GM10266 (cell line): ENCODE measurements around the gene PLOD1.
"Not testable (repeated sequence)": the region's sequence is repeated elsewhere in the genome, so short reads cannot be mapped to it uniquely, and the experiment has no call there.

ENCODE experiments used
- DNase-seq: peaks from one replicate; pipeline ENCODE4 v3.0.0; 2012; ENCODE audit errors: extremely low spot score
- TF ChIP-seq, protein P1 (sequence below): IDR thresholded peaks from 2 replicates; pipeline ENCODE4 v1.5.1; 2012; ENCODE audit warnings: mild to moderate bottlenecking, low read depth; ENCODE audit not compliant: control insufficient read depth, insufficient read depth; ENCODE audit errors: missing control alignments

The PLOD1 gene

DNA sequence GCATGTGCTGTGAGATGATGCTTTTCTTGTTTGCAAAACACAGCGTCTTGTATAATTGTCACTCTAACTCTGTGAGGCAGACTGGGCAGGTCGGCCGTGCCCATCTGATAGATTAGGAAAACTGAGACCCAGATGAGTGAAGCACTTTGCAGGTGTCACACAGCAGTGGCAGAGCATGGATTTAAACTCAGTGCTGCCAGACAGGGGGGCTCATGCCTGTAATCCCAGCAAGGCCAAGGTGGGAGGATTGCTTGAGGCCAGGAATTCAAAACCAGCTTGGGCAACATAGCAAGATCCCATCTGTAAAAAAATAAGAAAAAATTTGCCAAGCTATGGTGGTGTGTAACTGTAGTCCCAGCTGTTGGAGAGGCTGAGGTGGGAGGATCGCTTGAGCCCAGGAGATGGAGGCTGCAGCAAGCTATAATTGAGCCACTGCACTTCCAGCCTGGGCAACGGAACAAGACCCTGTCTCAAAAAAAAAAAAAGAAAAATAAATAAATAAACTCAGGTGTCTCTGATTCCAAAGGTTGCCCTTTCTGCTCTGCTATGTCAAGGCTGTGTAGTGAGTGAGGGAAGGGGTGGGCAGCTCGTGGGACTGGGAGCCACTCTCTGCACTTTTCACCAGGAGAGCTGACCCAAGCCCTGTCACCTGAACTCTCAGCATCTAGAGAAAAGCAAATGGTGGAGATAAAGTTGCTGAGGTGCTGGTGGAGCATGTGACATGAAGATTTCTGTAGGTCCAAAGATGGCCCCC, 42.9 kb upstream of the PLOD1 start:
- no peak for DNase-seq
- TF ChIP-seq, protein P1, sequence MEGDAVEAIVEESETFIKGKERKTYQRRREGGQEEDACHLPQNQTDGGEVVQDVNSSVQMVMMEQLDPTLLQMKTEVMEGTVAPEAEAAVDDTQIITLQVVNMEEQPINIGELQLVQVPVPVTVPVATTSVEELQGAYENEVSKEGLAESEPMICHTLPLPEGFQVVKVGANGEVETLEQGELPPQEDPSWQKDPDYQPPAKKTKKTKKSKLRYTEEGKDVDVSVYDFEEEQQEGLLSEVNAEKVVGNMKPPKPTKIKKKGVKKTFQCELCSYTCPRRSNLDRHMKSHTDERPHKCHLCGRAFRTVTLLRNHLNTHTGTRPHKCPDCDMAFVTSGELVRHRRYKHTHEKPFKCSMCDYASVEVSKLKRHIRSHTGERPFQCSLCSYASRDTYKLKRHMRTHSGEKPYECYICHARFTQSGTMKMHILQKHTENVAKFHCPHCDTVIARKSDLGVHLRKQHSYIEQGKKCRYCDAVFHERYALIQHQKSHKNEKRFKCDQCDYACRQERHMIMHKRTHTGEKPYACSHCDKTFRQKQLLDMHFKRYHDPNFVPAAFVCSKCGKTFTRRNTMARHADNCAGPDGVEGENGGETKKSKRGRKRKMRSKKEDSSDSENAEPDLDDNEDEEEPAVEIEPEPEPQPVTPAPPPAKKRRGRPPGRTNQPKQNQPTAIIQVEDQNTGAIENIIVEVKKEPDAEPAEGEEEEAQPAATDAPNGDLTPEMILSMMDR, result no peak

DNA sequence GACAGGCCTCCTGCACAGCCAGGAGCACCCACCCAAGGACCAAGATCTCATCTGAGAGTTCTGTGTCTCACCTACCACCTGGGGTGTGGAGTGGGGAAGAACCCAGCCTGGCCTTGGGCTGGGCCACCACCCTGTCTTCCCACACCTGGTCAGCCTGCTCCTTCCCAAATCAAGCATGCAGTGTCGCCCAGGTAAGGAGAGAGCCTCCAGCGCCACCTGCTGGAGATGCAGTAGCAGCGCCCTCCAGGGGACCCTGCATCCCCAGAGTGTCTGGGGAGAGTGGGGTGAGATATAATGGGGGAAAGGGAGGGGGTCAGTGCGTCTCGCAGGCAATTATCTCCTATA, 40.6 kb upstream of the PLOD1 start:
- DNase-seq, result peak; percentile 90
- TF ChIP-seq, protein P1, result peak; percentile 96

DNA sequence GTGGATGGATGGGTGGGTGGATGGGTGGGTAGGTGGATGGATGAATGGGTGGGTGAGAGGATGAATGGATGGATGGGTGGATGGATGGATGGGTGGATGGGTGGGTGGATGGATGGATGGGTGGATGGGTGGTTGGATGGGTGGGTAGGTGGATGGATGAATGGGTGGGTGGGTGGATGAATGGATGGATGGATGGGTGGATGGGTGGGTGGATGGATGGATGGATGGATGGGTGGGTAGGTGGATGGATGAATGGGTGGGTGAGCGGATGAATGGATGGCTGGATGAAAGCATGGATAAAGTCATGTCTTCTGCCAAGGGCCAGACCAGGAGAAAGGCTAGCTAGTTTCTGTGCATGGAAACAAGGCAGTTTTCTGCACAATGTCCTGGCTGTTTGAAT, 40.0 kb upstream of the PLOD1 start:
- not testable (repeated sequence) for DNase-seq

DNA sequence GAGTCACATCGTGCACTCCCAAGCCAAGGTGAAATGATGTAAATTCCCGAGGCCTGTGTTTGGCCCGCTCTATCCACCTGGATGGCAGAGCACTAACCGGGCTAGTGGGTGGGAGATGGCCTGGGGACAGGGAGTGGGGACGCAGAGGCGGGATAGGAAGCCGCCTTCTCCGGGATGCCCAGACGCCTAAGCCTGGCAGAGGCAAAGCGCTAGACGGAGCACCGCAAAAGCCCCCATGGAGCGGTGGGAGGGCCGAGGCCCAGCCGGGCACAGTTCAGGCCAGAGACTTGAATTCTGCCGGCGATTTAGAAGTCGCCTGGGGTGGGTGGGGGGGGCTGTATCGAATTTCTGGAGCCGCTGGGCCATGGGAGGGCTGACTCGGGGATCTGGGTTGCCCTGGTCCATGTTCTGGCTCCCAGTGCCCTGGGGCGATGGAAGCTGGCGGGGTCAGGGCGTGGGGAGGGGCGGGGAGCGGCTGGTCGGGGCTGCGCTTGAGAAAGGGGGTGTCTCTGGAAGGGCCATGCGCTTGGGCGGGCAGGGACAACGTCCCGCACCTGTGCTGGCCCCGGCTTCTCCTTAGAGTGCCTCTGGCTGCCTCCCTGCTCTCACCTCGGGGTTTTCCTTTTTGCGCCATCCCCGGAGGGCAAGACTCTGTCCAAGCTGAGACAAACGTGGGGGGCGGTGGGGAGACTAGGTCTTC, 36.3 kb upstream of the PLOD1 start:
- TF ChIP-seq, protein P1, result no peak
- no peak for DNase-seq

DNA sequence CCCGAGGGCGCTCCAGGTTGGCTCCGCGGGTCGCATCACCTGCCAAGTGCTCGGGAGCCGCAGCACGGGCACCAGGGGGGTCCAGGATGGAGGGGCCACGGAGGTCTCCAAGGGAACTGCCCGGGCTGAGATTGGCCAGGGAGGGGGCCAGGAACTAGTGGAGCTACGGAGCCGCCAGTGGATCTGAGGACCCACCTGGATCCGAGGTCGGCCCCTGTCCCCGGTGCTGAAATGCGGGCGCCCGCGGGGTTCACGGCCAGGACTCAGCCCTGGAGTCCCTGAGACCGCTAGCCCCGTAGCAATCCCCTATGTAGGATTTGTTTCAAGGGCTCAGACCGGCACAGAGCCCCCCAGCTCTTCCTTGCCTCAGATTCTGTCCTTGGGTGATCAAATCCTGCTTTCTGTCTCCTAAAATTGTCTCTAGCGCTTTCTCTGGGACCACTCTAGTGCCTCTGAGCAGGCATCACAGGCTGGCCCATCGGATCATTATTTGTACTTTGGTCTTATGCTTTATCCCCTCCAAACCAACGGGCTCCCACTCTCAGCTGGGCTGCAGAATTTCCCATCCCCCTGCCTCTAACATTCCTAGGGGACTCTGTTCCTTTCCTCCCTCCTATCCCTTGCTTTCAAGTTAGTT, 35.6 kb upstream of the PLOD1 start:
- no peak for DNase-seq
- TF ChIP-seq, protein P1, result no peak

DNA sequence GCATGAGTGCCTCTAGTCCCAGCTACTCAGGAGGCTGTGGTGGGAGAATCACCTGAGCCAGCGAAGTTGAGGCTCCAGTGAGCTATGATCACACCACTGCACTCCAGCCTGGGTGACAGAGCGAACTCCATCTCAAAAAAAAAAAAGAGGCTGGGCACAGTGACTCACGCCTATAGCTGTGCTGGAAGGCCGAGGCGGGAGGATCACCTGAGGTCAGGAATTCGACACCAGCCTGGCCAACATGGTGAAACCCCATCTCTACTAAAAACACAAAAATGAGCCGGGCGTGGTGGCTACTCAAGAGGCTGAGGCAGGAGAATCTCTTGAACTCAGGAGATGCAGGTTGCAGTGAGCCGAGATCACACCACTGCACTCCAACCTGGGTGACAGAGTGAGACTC, 33.1 kb upstream of the PLOD1 start:
- DNase-seq, result not testable (repeated sequence)

DNA sequence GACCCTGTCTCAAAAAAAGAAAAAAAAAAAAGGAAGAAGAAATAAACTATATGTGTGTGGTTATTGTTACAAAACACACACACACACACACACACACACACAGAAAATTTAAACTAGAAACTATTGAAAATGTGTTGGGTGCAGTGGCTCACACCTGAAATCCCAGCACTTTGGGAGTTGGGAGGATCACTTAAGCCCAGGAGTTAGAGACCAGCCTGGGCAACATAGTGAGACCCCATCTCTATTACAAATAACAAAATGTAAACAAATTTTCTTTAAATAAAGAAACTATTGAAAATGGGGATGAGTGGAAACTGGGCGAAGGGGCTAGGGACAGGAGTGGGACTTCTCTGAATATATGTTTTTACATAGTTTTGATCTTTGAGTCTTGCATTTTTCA, 31.3 kb upstream of the PLOD1 start:
- no peak for DNase-seq
- TF ChIP-seq, protein P1, result no peak

DNA sequence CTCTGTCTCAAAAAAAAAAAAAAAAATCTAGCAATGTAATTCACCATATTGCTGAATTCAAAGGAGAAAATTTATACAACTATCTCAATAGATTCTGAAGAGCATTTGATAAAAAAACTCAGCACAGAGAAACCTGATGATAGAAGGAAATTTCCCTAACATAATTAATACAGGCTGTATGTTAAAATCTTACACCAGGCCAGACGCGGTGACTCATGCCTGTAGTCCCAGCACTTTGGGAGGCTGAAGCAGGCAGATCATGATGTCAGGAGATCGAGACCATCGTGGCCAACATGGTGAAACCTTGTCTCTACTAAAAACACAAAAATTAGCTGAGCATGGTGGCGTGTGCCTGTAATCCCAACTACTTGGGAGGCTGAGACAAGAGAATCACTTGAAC, 30.4 kb upstream of the PLOD1 start:
- not testable (repeated sequence) for DNase-seq
